ENCODE measurements around the gene FAM180B. TPM values are rescaled to one million over a fixed set of nuclear protein-coding genes. Genes with fewer than 3 reads are reported as not detected.

The FAM180B gene
- total and polyA plus RNA-seq, 2 of the 13 experiments (the other 11 are each of a cell fraction or from before 2014, with no cell fraction given), result 0.40 to 1.0 TPM

DNA sequence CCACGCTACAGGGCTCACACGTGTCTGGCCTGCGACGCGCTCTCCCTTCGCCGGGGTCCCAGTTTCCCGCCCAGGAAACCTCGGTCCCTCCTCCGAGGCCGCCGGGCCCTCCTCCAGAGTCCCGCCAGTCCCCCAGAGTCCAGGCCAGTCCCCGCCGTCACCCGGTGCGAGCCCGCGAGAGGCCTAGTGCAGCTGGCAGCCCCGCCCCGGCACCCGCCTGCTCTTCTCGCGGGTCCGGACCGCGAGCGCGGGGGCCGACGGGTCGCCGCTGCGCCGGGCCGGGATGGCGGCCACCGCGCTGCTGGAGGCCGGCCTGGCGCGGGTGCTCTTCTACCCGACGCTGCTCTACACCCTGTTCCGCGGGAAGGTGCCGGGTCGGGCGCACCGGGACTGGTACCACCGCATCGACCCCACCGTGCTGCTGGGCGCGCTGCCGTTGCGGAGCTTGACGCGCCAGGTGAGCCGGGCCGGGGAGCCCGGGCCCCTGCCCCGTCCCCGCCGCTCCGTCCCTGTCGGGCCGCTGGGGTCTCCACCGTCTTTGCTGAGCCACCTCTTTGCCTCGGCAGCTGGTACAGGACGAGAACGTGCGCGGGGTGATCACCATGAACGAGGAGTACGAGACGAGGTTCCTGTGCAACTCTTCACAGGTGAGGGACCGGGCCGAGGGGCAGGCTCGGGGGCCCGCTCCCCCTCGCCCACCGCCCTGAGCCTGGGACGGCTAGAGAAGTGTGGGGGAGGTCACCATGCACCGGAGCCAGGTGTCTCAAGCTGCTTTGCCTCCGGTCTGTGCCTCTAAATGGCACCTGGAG, 20.9 kb upstream of the FAM180B start, which contains the start of gene PTPMT1 (continued):
- TF ChIP-seq ZNF704 (CRISPR knock-in tag; IDR thresholded peaks at IDR 0.05; ENCODE audit: borderline replicate concordance) (no peak), KDM5B (CRISPR knock-in tag; IDR thresholded peaks at IDR 0.05; ENCODE audit: borderline replicate concordance) (peak; percentile 90), ZNF598 (CRISPR knock-in tag; IDR thresholded peaks at IDR 0.05; ENCODE audit: borderline replicate concordance) (peak; percentile 88; the same call in 1 of the 2 replicates), NFYB (CRISPR knock-in tag; IDR thresholded peaks at IDR 0.05) (0 out of 2 replicates have a peak, but pooled peaks have one; percentile 2), NFKB2 (CRISPR knock-in tag; IDR thresholded peaks at IDR 0.05; ENCODE audit: borderline replicate concordance) (peak; percentile 80), ZNF451 (CRISPR knock-in tag; IDR thresholded peaks at IDR 0.05) (peak; percentile 78; the same call in 1 of the 2 replicates), KDM3A (CRISPR knock-in tag; IDR thresholded peaks at IDR 0.05; ENCODE audit: low read depth) (peak; percentile 79), ATF7-NPFF (CRISPR knock-in tag; IDR thresholded peaks at IDR 0.05; ENCODE audit: low read depth) (peak; percentile 43; the same call in 1 of the 2 replicates), RAD21 (CRISPR knock-in tag; IDR thresholded peaks at IDR 0.05) (no peak; the same call in 1 of the 2 replicates), RNF2 (conservative IDR thresholded peaks at IDR 0.05; ENCODE audit: low read depth) (peak; percentile 83; the same call in 1 of the 2 replicates), ZNF749 (CRISPR knock-in tag; IDR thresholded peaks at IDR 0.05; ENCODE audit: borderline replicate concordance) (peak; percentile 91; the same call in 1 of the 2 replicates), ZNF879 (CRISPR knock-in tag; IDR thresholded peaks at IDR 0.05) (0 out of 2 replicates have a peak, but pooled peaks have one; percentile 64), HOXA5 (CRISPR knock-in tag; IDR thresholded peaks at IDR 0.05) (0 out of 2 replicates have a peak, but pooled peaks have one; percentile 47), TFDP2 (CRISPR knock-in tag; IDR thresholded peaks at IDR 0.05) (peak; percentile 93), SPEN (CRISPR knock-in tag; IDR thresholded peaks at IDR 0.05; ENCODE audit: low read depth) (peak; percentile 36; the same call in 1 of the 2 replicates), TGIF2 (CRISPR knock-in tag; IDR thresholded peaks at IDR 0.05) (no peak), POLR2A (IDR thresholded peaks at IDR 0.05; ENCODE audit: insufficient read depth in 1 of 2, low read depth in 2 of 2, low read length in 2 of 2) (peak; percentile 79), ZFP37 (CRISPR knock-in tag; IDR thresholded peaks at IDR 0.05; ENCODE audit: borderline replicate concordance) (no peak), ZNF777 (CRISPR knock-in tag; IDR thresholded peaks at IDR 0.05) (peak; percentile 68), SALL2 (CRISPR knock-in tag; IDR thresholded peaks at IDR 0.05) (peak; percentile 87), TAF1 (CRISPR knock-in tag; IDR thresholded peaks at IDR 0.05) (peak; percentile 73), ZNF30 (CRISPR knock-in tag; IDR thresholded peaks at IDR 0.05) (peak; percentile 83), ZNF460 (CRISPR knock-in tag; IDR thresholded peaks at IDR 0.05; ENCODE audit: borderline replicate concordance) (no peak)
- TF ChIP-seq, protein P1, sequence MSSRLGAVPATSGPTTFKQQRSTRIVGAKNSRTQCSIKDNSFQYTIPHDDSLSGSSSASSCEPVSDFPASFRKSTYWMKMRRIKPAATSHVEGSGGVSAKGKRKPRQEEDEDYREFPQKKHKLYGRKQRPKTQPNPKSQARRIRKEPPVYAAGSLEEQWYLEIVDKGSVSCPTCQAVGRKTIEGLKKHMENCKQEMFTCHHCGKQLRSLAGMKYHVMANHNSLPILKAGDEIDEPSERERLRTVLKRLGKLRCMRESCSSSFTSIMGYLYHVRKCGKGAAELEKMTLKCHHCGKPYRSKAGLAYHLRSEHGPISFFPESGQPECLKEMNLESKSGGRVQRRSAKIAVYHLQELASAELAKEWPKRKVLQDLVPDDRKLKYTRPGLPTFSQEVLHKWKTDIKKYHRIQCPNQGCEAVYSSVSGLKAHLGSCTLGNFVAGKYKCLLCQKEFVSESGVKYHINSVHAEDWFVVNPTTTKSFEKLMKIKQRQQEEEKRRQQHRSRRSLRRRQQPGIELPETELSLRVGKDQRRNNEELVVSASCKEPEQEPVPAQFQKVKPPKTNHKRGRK (CRISPR knock-in tag; IDR thresholded peaks at IDR 0.05), result no peak
- TF ChIP-seq, protein P2, sequence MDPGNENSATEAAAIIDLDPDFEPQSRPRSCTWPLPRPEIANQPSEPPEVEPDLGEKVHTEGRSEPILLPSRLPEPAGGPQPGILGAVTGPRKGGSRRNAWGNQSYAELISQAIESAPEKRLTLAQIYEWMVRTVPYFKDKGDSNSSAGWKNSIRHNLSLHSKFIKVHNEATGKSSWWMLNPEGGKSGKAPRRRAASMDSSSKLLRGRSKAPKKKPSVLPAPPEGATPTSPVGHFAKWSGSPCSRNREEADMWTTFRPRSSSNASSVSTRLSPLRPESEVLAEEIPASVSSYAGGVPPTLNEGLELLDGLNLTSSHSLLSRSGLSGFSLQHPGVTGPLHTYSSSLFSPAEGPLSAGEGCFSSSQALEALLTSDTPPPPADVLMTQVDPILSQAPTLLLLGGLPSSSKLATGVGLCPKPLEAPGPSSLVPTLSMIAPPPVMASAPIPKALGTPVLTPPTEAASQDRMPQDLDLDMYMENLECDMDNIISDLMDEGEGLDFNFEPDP (CRISPR knock-in tag; conservative IDR thresholded peaks at IDR 0.05), result 0 out of 2 replicates have a peak, but pooled peaks have one; percentile 74
